Measurements from ENCODE around the gene DNAJC21. TPM values are rescaled to one million over a fixed set of nuclear protein-coding genes. Genes with fewer than 3 reads are reported as not detected.
A peak's percentile ranks its signal among the peaks of the same experiment; 100 is the strongest.

DNAJC21 gene
- total RNA-seq, 5 donors from 2014 or later (not counting 1 experiment from before 2014, with no cell fraction given), result 46.2 to 56.0 (median 51.9) TPM

- ChIA-PET POLR2A (no interaction called here), CTCF (interaction anchor here (0.6 to 1.5 kb wide), 5 partner anchors 9 to 411 kb away, joined by 3 to 9 read pairs (median 3); partner anchors contain the start of genes BRIX1 (in 1 of the 2) and RAD1 (in 1 of the 2))
- no peaks in the 10 kb centered on the region for H3K9me3 Mint-ChIP-seq
- Histone ChIP-seq H3K36me3 (ENCODE audit: control insufficient read depth in 2 of 2, extremely low read depth in 1 of 2, insufficient read depth in 1 of 2, low read length in 1 of 2) (peaks cover 4 to 9% of the 10 kb centered on the region in 2 donors), H3K27me3 (replicated peaks in 1 of 2; ENCODE audit: control insufficient read depth in 2 of 2, extremely low read depth in 1 of 2, insufficient read depth in 2 of 2, low read length in 1 of 2) (no peaks in the 10 kb centered on the region), H3K9me3 (no peaks in the 10 kb centered on the region), H3K27ac (ENCODE audit: low read length) (no peak overlapping the region), H3K4me3 (ENCODE audit: control insufficient read depth in 1 of 2, extremely low read depth in 1 of 2, low read length in 1 of 2) (no peak overlapping the region), H3K4me1 (ENCODE audit: control insufficient read depth in 1 of 2, extremely low read depth in 1 of 2, insufficient read depth in 2 of 2, low read length in 2 of 2) (no peaks in the 10 kb centered on the region)
- DNase-seq (no peak), ATAC-seq (replicated peaks in 1 of 4) (no peak)
- no peak overlapping the region for H3K27ac Mint-ChIP-seq
- H3K4me3 Mint-ChIP-seq, result no peak overlapping the region
- no peaks in the 10 kb centered on the region for H3K27me3 Mint-ChIP-seq
- no CpG with 5 or more reads among the region's 1 CpG for WGBS (ENCODE audit: insufficient coverage)
- H3K4me1 Mint-ChIP-seq, result no peaks in the 10 kb centered on the region
- H3K36me3 Mint-ChIP-seq, result peaks cover 7% of the 10 kb centered on the region
Measured at GRCh38 chr5:34903260-34903659, 26.1 kb upstream of the DNAJC21 start.

- Histone ChIP-seq H3K4me3 (ENCODE audit: control insufficient read depth in 1 of 2, extremely low read depth in 1 of 2, low read length in 1 of 2) (no peak overlapping the region), H3K4me1 (ENCODE audit: control insufficient read depth in 1 of 2, extremely low read depth in 1 of 2, insufficient read depth in 2 of 2, low read length in 2 of 2) (no peaks in the 10 kb centered on the region), H3K36me3 (ENCODE audit: control insufficient read depth in 2 of 2, extremely low read depth in 1 of 2, insufficient read depth in 1 of 2, low read length in 1 of 2) (peaks cover 4 to 23% of the 10 kb centered on the region in 2 donors), H3K27me3 (replicated peaks in 1 of 2; ENCODE audit: control insufficient read depth in 2 of 2, extremely low read depth in 1 of 2, insufficient read depth in 2 of 2, low read length in 1 of 2) (no peaks in the 10 kb centered on the region), H3K27ac (ENCODE audit: low read length) (no peak overlapping the region), H3K9me3 (no peaks in the 10 kb centered on the region)
- ChIA-PET CTCF (no interaction called here), POLR2A (no interaction called here)
- no peak overlapping the region for H3K27ac Mint-ChIP-seq
- H3K36me3 Mint-ChIP-seq, result peaks cover 23% of the 10 kb centered on the region
- DNase-seq (no peak), ATAC-seq (replicated peaks in 1 of 4) (no peak)
- H3K9me3 Mint-ChIP-seq, result no peaks in the 10 kb centered on the region
- H3K4me3 Mint-ChIP-seq, result no peak overlapping the region
- no CpG with 5 or more reads among the region's 2 CpGs for WGBS (ENCODE audit: insufficient coverage)
- H3K4me1 Mint-ChIP-seq, result no peaks in the 10 kb centered on the region
- no peaks in the 10 kb centered on the region for H3K27me3 Mint-ChIP-seq
Measured at GRCh38 chr5:34905564-34905963, 23.8 kb upstream of the DNAJC21 start.

GRCh38 chr5:34913072-34913471 is 16.3 kb upstream of the DNAJC21 start:
- Mint-ChIP-seq H3K9me3 (no peaks in the 10 kb centered on the region), H3K4me1 (peaks cover 34 to 38% (median 34%) of the 10 kb centered on the region in 3 donors), H3K27me3 (no peaks in the 10 kb centered on the region), H3K27ac (no peak overlapping the region), H3K4me3 (no peak overlapping the region), H3K36me3 (peaks cover 29% of the 10 kb centered on the region)
- CTCF ChIA-PET, result no interaction called here
- Histone ChIP-seq H3K4me3 (ENCODE audit: control insufficient read depth in 1 of 2, extremely low read depth in 1 of 2, low read length in 1 of 2) (no peak overlapping the region), H3K36me3 (ENCODE audit: control insufficient read depth in 2 of 2, extremely low read depth in 1 of 2, insufficient read depth in 1 of 2, low read length in 1 of 2) (peaks cover 5 to 31% of the 10 kb centered on the region in 2 donors), H3K27ac (ENCODE audit: low read length) (no peak overlapping the region), H3K9me3 (no peaks in the 10 kb centered on the region), H3K27me3 (replicated peaks in 1 of 2; ENCODE audit: control insufficient read depth in 2 of 2, extremely low read depth in 1 of 2, insufficient read depth in 2 of 2, low read length in 1 of 2) (no peaks in the 10 kb centered on the region), H3K4me1 (ENCODE audit: control insufficient read depth in 1 of 2, extremely low read depth in 1 of 2, insufficient read depth in 2 of 2, low read length in 2 of 2) (peaks cover 20 to 21% of the 10 kb centered on the region in 2 experiments)
- POLR2A ChIA-PET, result no interaction called here
- WGBS (ENCODE audit: insufficient coverage), result no CpG with 5 or more reads among the region's 2 CpGs
- DNase-seq (no peak), ATAC-seq (replicated peaks in 1 of 4) (no peak)

DNA sequence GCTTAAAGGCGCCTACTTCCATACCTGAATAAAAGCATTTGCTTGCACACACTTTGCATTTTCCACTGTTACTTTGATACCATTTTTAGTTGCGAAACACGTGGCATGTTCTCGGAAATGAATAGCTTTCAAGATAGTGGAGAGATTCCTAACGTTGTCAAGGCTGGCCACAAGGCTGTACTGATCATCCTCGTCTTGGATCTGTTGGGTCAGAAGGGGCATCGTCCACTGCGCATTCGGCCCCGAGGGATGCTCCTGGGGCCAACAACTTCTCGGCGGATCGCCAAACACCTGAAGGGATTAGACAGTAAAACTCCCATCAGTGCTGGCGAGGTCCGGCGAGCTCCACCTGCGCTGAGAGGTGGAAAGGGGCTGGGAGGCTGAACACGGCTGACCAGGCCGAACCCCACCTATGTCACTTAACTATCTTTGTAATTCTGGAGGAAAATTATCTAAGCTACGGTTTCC is 14.7 kb upstream of the DNAJC21 start:
- no peaks in the 10 kb centered on the region for H3K27me3 ChIP-seq (replicated peaks in 1 of 2; ENCODE audit: control insufficient read depth in 2 of 2, extremely low read depth in 1 of 2, insufficient read depth in 2 of 2, low read length in 1 of 2)
- peaks cover 20 to 21% of the 10 kb centered on the region in 2 experiments for H3K4me1 ChIP-seq (ENCODE audit: control insufficient read depth in 1 of 2, extremely low read depth in 1 of 2, insufficient read depth in 2 of 2, low read length in 2 of 2)
- DNase-seq, result peak in 5 of 35 experiments; percentile 7 to 17 (median 9)
- Mint-ChIP-seq H3K27me3 (no peaks in the 10 kb centered on the region), H3K9me3 (no peaks in the 10 kb centered on the region), H3K36me3 (peaks cover 19% of the 10 kb centered on the region), H3K4me1 (peaks cover 34 to 38% (median 36%) of the 10 kb centered on the region in 3 donors), H3K4me3 (no peak overlapping the region), H3K27ac (no peak overlapping the region)
- H3K36me3 ChIP-seq (ENCODE audit: control insufficient read depth in 2 of 2, extremely low read depth in 1 of 2, insufficient read depth in 1 of 2, low read length in 1 of 2), result peaks cover 5 to 27% of the 10 kb centered on the region in 2 donors
- CTCF ChIA-PET, result interaction anchor here in 1 of 2 donors (0.6 to 3.2 kb wide), 7 partner anchors 9 to 432 kb away, joined by 3 to 19 read pairs (median 3); partner anchors contain the start of genes DNAJC21 and TTC23L
- POLR2A ChIA-PET, result interaction anchor here (1.1 to 4.0 kb wide), 4 partner anchors 8 to 15 kb away, joined by 3 to 78 read pairs (median 11); partner anchors contain the start of gene DNAJC21 (in 2 of the 2)
- peak in 1 of 4 experiments; percentile 1 for ATAC-seq (replicated peaks in 1 of 4)
- H3K9me3 ChIP-seq, result no peaks in the 10 kb centered on the region
- H3K4me3 ChIP-seq (ENCODE audit: control insufficient read depth in 1 of 2, extremely low read depth in 1 of 2, low read length in 1 of 2), result peak overlapping the region; percentile 78 to 100
- 2% methylated on average over 7 of the region's 20 CpGs for WGBS (ENCODE audit: insufficient coverage)
- peak overlapping the region; percentile 84 for H3K27ac ChIP-seq (ENCODE audit: low read length)

DNA sequence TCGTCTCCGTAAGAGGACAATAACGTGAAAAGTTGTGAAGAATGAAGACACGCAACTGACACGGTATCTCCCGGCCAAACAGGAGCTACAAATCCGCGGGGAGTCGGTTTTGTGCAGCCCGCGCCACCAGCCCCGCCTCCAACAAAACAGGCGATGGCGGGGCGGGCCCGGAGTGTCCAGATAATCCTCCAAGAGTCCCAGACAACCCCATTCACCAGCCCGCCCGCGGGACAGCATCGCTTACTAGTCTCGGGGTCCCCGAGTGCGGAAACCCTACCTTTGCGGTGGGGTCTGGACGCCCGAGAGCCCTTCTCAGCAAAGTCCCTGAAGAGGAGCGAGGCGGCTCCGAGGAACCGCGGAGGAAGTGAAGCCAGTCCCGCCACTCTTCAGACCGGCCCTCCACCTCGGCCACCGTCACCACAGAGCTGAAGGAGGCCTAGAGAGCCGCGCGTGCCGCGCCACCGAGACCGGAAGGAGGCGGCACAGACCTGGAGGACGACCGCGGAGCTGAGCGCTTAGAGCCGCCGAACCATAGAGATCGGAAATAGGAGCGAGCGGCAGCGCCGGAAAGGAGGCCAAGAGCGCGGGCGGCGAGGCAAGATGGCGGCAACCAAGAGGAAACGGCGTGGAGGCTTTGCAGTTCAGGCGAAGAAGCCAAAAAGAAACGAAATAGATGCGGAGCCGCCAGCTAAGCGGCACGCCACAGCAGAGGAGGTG is 14.1 kb upstream of the DNAJC21 start, which contains the start of the genes BRIX1 and RAD1:
Gene BRIX1 (plus strand): TSS at position 573 of the 717 bp plus-strand sequence. CDS start 28 bp downstream, at position 601.
Gene RAD1 (minus strand): TSS at position 366 of the 717 bp plus-strand sequence. CDS start 612 bp downstream, outside the sequence.
- peak within 1 kb of the TSS; percentile 84 for H3K27ac ChIP-seq (ENCODE audit: low read length)
- Mint-ChIP-seq H3K36me3 (peaks cover 14% of the 10 kb centered on the region), H3K27me3 (no peaks in the 10 kb centered on the region), H3K27ac (no peak within 1 kb of the TSS), H3K4me3 (peak within 1 kb of the TSS in 1 of 3 donors; percentile 61), H3K9me3 (no peaks in the 10 kb centered on the region), H3K4me1 (peaks cover 34 to 38% (median 36%) of the 10 kb centered on the region in 3 donors)
- ATAC-seq (replicated peaks in 1 of 4) (peak; percentile 96 to 99 (median 98)), DNase-seq (peak; percentile 82 to 96 (median 91))
- CTCF ChIA-PET, result interaction anchor here in 1 of 2 donors (0.6 to 3.2 kb wide), 9 partner anchors 9 to 1012 kb away, joined by 3 to 19 read pairs (median 3); partner anchors contain the start of genes DNAJC21 and TTC23L
- peaks cover 20 to 21% of the 10 kb centered on the region in 2 experiments for H3K4me1 ChIP-seq (ENCODE audit: control insufficient read depth in 1 of 2, extremely low read depth in 1 of 2, insufficient read depth in 2 of 2, low read length in 2 of 2)
- H3K9me3 ChIP-seq, result no peaks in the 10 kb centered on the region
- under 1% methylated on average over 66 of the region's 67 CpGs for WGBS (ENCODE audit: insufficient coverage)
- peak within 1 kb of the TSS; percentile 78 to 100 for H3K4me3 ChIP-seq (ENCODE audit: control insufficient read depth in 1 of 2, extremely low read depth in 1 of 2, low read length in 1 of 2)
- H3K27me3 ChIP-seq (replicated peaks in 1 of 2; ENCODE audit: control insufficient read depth in 2 of 2, extremely low read depth in 1 of 2, insufficient read depth in 2 of 2, low read length in 1 of 2), result no peaks in the 10 kb centered on the region
- POLR2A ChIA-PET, result interaction anchor here (0.6 to 4.0 kb wide), 7 partner anchors 9 to 943 kb away, joined by 3 to 78 read pairs (median 3); partner anchors contain the start of gene DNAJC21 (in 2 of the 2)
- H3K36me3 ChIP-seq (ENCODE audit: control insufficient read depth in 2 of 2, extremely low read depth in 1 of 2, insufficient read depth in 1 of 2, low read length in 1 of 2), result peaks cover 5 to 26% of the 10 kb centered on the region in 2 donors

- Mint-ChIP-seq H3K27ac (no peak overlapping the region), H3K4me1 (peaks cover 34 to 39% (median 36%) of the 10 kb centered on the region in 3 donors), H3K36me3 (peaks cover 17% of the 10 kb centered on the region), H3K27me3 (no peaks in the 10 kb centered on the region), H3K9me3 (no peaks in the 10 kb centered on the region), H3K4me3 (no peak overlapping the region)
- no peaks in the 10 kb centered on the region for H3K27me3 ChIP-seq (replicated peaks in 1 of 2; ENCODE audit: control insufficient read depth in 2 of 2, extremely low read depth in 1 of 2, insufficient read depth in 2 of 2, low read length in 1 of 2)
- no peaks in the 10 kb centered on the region for H3K9me3 ChIP-seq
- WGBS (ENCODE audit: insufficient coverage), result 0% methylated on average over 14 of the region's 20 CpGs
- peak in 3 of 4 experiments; percentile 3 to 11 (median 10) for ATAC-seq (replicated peaks in 1 of 4)
- CTCF ChIA-PET, result interaction anchor here in 1 of 2 donors (0.7 to 3.2 kb wide), 7 partner anchors 8 to 1011 kb away, joined by 3 to 19 read pairs (median 3); partner anchors contain the start of genes DNAJC21 and TTC23L
- H3K27ac ChIP-seq (ENCODE audit: low read length), result peak overlapping the region; percentile 84
- H3K4me3 ChIP-seq (ENCODE audit: control insufficient read depth in 1 of 2, extremely low read depth in 1 of 2, low read length in 1 of 2), result peak overlapping the region; percentile 78 to 100
- no peak for DNase-seq
- POLR2A ChIA-PET, result interaction anchor here (0.6 to 4.0 kb wide), 7 partner anchors 8 to 943 kb away, joined by 3 to 78 read pairs (median 3); partner anchors contain the start of gene DNAJC21 (in 2 of the 2)
- peaks cover 5 to 28% of the 10 kb centered on the region in 2 donors for H3K36me3 ChIP-seq (ENCODE audit: control insufficient read depth in 2 of 2, extremely low read depth in 1 of 2, insufficient read depth in 1 of 2, low read length in 1 of 2)
- H3K4me1 ChIP-seq (ENCODE audit: control insufficient read depth in 1 of 2, extremely low read depth in 1 of 2, insufficient read depth in 2 of 2, low read length in 2 of 2), result peaks cover 20 to 21% of the 10 kb centered on the region in 2 experiments
Measured at GRCh38 chr5:34915856-34916192, 13.5 kb upstream of the DNAJC21 start.
